GM18909 (cell line): ENCODE measurements around the gene HSPA2.
"Not testable (repeated sequence)": the region's sequence is repeated elsewhere in the genome, so short reads cannot be mapped to it uniquely, and the experiment has no call there.

Experiments
- ATAC-seq: cut with Tn5 transposase; IDR thresholded peaks from one replicate; pipeline ENCODE4 v1.9.1; 2021; ENCODE audit warnings: mild to moderate bottlenecking; ENCODE audit not compliant: unreplicated experiment, poor library complexity

HSPA2 gene

GRCh38 chr14:64510825-64511671, 29.5 kb upstream of the HSPA2 start:
- ATAC-seq, result no peak

GRCh38 chr14:64513271-64513670, 27.3 kb upstream of the HSPA2 start:
- no peak for ATAC-seq

DNA sequence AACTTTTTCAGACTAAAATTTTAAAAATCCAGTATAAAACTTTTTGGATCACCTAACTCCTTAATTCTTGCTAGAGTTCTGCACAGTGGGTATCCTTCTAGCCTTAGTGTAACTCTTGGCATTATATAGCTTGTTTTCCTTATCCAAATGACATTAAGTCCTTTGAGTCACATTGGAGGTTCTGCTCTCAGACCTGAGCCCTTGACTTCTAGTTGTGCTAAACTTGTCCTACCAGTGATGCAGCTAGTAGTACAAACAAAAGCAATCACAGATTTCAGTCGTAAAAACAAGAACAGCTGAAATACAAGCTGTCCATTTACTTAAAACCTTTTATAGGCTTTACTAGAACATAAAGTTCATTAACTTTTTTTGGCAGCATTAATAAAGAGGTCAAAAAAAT, 25.5 kb upstream of the HSPA2 start:
- no peak for ATAC-seq

GRCh38 chr14:64516969-64517368, 23.6 kb upstream of the HSPA2 start:
- no peak for ATAC-seq

DNA sequence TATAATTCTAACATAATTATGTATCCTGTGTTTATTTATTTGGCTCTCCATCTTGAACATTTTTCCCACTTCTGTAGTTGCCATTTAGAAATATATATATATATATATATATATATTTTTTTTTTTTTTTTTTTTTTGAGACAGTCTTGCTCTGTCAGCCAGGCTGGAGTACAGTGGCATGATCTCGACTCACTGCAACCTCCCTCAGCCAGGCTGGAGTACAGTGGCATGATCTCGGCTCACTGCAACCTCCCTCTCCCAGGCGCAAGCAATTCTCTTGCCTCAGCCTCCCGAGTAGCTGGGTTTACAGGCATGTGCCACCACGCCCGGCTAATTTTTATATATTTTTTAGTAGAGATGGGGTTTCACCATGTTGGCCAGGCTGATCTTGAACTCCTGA, 22.9 kb upstream of the HSPA2 start:
- ATAC-seq, result not testable (repeated sequence)

DNA sequence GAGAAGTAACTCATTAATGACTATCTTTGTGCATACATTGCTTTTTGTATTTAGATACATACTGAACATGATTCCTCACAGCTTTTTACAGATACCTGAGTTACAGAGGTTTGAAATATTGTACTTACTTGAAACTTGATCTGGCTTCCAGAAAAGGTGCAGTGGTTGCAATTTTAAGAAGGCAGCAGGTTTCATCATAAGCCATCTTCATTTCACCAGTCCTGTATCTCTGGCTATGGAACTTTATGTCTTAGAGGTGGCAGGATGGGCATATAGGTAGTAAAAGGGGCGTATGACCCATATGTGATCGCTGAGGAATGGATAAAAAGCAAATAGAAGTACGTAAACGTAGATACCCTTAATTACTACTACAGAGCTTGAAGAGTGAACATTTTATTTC, 22.3 kb upstream of the HSPA2 start:
- no peak for ATAC-seq

DNA sequence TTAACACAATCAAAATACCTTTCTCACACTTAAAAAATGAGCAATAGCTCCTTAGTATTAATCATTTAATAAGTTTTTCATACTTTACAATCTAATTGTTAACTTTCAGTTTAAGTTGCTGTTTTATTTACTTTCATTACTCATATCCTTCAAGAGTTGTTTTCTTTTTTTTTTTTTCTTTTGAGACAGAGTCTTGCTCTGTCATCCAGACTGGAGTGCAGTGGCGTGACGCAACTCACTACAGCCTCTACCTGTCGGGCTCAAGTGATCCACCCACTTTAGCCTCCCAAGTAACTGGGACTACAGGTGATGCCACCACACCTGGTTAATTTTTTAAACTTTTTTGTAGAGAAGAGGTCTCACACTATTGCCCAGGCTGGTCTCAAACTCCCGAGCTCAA, 19.8 kb upstream of the HSPA2 start:
- ATAC-seq, result no peak

DNA sequence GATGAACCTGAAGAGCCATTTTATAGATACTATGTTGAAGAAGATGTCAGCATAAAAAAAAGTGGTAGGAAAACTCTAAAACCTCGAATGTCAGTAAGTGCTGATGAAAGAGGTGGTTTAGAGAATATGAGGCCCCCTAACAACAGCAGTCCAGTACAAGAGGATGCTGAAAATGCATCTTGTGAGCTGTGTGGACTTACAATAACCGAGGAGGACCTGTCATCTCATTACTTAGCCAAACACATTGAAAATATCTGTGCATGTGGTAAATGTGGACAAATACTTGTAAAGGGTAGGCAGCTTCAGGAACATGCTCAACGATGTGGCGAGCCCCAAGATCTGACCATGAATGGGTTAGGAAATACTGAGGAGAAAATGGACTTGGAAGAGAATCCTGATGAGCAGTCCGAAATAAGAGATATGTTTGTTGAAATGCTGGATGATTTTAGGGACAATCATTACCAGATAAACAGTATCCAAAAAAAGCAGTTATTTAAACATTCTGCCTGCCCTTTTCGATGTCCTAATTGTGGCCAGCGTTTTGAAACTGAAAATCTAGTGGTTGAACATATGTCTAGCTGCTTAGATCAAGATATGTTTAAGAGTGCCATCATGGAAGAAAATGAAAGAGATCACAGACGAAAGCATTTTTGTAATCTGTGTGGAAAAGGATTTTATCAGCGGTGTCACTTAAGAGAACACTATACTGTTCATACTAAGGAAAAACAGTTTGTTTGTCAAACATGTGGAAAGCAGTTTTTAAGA, 17.8 kb upstream of the HSPA2 start:
- no peak for ATAC-seq

DNA sequence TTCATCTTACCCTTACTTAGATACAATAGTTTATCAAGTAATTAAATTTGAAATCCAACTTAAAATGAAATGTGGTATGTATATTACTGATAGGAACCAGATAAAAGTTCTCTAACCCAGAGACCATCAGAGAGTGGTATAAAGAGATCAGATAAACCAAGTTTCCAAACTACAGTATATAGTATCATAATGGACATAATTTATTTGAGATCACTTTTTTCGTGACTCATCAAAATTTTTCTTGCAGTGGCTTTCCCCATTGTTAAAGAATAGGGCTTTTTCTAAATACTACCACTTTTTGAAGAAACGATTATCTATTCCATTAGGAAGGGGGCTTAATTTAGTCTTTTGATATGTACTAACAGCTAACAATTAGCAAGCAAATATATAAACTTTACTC, 15.2 kb upstream of the HSPA2 start:
- ATAC-seq, result no peak

GRCh38 chr14:64531567-64531966, 9.0 kb upstream of the HSPA2 start:
- no peak for ATAC-seq

DNA sequence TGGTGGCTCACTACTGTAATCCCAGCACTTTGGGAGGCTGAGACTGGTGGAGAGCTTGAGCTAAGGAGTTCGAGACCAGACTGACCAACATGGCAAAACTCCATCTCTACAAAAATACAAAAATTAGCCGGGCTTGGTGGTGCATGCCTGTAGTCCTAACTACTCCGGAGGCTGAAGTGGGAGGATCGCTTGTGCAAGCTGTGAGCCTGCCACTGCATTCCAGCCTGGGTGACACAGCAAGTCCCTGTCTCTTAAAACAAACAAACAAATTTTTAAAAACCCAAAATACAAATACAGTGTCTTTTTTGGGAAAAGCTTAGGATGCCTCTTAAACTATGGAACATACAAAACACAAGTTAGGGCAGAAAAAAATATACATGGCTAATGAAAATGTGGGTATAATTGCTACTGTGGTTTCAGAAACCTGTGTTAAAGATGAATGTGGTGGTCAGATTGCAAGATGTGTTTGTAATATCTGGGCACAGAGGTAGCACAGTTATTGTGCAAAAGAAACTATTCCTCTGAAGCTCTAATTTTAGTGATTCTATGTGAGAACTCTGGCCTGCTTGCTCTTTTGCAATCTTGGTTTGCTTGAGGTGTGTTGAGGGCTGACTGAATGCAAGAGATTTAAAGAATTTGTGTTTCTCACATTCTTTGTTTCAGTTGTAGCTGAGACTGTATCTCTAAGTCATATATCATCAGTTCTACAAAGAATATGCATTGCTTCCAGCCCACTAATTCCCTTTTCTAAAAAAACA, 3.9 kb upstream of the HSPA2 start:
- ATAC-seq, result no peak

DNA sequence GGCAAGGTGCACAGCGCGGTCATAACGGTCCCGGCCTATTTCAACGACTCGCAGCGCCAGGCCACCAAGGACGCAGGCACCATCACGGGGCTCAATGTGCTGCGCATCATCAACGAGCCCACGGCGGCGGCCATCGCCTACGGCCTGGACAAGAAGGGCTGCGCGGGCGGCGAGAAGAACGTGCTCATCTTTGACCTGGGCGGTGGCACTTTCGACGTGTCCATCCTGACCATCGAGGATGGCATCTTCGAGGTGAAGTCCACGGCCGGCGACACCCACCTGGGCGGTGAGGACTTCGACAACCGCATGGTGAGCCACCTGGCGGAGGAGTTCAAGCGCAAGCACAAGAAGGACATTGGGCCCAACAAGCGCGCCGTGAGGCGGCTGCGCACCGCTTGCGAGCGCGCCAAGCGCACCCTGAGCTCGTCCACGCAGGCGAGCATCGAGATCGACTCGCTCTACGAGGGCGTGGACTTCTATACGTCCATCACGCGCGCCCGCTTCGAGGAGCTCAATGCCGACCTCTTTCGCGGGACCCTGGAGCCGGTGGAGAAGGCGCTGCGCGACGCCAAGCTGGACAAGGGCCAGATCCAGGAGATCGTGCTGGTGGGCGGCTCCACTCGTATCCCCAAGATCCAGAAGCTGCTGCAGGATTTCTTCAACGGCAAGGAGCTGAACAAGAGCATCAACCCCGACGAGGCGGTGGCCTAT, 875 bp downstream of the HSPA2 start:
- no peak for ATAC-seq

DNA sequence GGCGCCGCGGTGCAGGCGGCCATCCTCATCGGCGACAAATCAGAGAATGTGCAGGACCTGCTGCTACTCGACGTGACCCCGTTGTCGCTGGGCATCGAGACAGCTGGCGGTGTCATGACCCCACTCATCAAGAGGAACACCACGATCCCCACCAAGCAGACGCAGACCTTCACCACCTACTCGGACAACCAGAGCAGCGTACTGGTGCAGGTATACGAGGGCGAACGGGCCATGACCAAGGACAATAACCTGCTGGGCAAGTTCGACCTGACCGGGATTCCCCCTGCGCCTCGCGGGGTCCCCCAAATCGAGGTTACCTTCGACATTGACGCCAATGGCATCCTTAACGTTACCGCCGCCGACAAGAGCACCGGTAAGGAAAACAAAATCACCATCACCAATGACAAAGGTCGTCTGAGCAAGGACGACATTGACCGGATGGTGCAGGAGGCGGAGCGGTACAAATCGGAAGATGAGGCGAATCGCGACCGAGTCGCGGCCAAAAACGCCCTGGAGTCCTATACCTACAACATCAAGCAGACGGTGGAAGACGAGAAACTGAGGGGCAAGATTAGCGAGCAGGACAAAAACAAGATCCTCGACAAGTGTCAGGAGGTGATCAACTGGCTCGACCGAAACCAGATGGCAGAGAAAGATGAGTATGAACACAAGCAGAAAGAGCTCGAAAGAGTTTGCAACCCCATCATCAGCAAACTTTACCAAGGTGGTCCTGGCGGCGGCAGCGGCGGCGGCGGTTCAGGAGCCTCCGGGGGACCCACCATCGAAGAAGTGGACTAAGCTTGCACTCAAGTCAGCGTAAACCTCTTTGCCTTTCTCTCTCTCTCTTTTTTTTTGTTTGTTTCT, 1.7 kb downstream of the HSPA2 start:
- ATAC-seq, result no peak

DNA sequence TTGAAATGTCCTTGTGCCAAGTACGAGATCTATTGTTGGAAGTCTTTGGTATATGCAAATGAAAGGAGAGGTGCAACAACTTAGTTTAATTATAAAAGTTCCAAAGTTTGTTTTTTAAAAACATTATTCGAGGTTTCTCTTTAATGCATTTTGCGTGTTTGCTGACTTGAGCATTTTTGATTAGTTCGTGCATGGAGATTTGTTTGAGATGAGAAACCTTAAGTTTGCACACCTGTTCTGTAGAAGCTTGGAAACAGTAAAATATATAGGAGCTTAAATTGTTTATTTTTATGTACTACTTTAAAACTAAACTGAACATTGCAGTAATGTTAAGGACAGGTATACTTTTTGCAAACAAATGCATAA, 2.3 kb downstream of the HSPA2 start:
- ATAC-seq, result no peak

- no peak for ATAC-seq
Observed at GRCh38 chr14:64544607-64545312, 4.2 kb downstream of the HSPA2 start.

GRCh38 chr14:64549016-64549415, 8.5 kb downstream of the HSPA2 start:
- no peak for ATAC-seq

- peak; percentile 61 for ATAC-seq
Observed at GRCh38 chr14:64549791-64550620, 9.5 kb downstream of the HSPA2 start, which contains the start of gene PPP1R36. Gene PPP1R36 (plus strand): TSS chr14:64549961. CDS start chr14:64549998, 37 bp downstream.
